ENCODE results near the gene PI4KA. TPM values are rescaled to one million over a fixed set of nuclear protein-coding genes. Genes with fewer than 3 reads are reported as not detected.

The PI4KA gene
- total and polyA plus RNA-seq, 2 experiments from 2014 or later: 17.1 to 38.1 TPM

DNA sequence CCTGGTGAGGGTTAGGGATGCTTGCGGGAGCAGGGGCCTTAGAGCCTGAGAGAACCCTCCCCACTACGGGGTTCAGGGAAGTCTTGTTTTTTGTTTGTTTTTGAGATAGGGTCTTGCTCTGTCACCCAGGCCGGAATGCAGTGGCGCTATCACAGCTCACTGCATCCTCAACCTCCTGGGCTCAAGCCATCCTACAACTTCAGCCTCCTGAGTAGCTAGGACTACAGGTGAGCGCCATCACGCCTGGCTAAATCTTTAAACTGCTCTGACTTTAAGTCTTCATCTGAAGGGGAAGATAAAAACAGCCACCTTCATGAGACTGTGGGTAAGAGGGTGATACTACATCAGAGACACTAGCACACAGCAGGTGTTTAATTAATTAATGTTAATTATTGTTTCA, 56.2 kb downstream of the PI4KA start:
- Mint-ChIP-seq H3K4me1 (no peaks in the 10 kb centered on the region), H3K9me3 (no peaks in the 10 kb centered on the region), H3K27me3 (ENCODE audit: insufficient read depth, low read depth, poor library complexity) (no peaks in the 10 kb centered on the region), H3K36me3 (ENCODE audit: low read depth) (peaks cover 24% of the 10 kb centered on the region), H3K27ac (no peak overlapping the region), H3K4me3 (no peak overlapping the region)
- no peaks in the 10 kb centered on the region for H3F3A ChIP-seq (replicated peaks; ENCODE audit: low read depth)
- H3K27me3 ChIP-seq (ENCODE audit: insufficient read depth): no peaks in the 10 kb centered on the region
- TF ChIP-seq ZNF114 (CRISPR knock-in tag; IDR thresholded peaks at IDR 0.05) (no peak), ZNF331 (CRISPR knock-in tag; IDR thresholded peaks at IDR 0.05; ENCODE audit: low read depth) (no peak), EZH2phosphoT487 (IDR thresholded peaks at IDR 0.05; ENCODE audit: unreplicated experiment) (no peak), POLR2AphosphoS5 (IDR thresholded peaks at IDR 0.05; ENCODE audit: low read depth) (no peak), JUNB (IDR thresholded peaks at IDR 0.05; ENCODE audit: unreplicated experiment) (no peak)
- TF ChIP-seq, protein P1, sequence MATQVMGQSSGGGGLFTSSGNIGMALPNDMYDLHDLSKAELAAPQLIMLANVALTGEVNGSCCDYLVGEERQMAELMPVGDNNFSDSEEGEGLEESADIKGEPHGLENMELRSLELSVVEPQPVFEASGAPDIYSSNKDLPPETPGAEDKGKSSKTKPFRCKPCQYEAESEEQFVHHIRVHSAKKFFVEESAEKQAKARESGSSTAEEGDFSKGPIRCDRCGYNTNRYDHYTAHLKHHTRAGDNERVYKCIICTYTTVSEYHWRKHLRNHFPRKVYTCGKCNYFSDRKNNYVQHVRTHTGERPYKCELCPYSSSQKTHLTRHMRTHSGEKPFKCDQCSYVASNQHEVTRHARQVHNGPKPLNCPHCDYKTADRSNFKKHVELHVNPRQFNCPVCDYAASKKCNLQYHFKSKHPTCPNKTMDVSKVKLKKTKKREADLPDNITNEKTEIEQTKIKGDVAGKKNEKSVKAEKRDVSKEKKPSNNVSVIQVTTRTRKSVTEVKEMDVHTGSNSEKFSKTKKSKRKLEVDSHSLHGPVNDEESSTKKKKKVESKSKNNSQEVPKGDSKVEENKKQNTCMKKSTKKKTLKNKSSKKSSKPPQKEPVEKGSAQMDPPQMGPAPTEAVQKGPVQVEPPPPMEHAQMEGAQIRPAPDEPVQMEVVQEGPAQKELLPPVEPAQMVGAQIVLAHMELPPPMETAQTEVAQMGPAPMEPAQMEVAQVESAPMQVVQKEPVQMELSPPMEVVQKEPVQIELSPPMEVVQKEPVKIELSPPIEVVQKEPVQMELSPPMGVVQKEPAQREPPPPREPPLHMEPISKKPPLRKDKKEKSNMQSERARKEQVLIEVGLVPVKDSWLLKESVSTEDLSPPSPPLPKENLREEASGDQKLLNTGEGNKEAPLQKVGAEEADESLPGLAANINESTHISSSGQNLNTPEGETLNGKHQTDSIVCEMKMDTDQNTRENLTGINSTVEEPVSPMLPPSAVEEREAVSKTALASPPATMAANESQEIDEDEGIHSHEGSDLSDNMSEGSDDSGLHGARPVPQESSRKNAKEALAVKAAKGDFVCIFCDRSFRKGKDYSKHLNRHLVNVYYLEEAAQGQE (IDR thresholded peaks at IDR 0.05; ENCODE audit: unreplicated experiment): no peak
- DNase-seq (ENCODE audit: low spot score) (no peak), ATAC-seq (no peak)
- no peaks in the 10 kb centered on the region for H3K79me2 ChIP-seq (replicated peaks; ENCODE audit: insufficient read depth)
- H3K9me2 ChIP-seq (ENCODE audit: insufficient read depth): no peaks in the 10 kb centered on the region
- H3K4me2 ChIP-seq: no peak overlapping the region
- H3K27ac ChIP-seq (ENCODE audit: low read depth): no peak overlapping the region
- H3K4me1 ChIP-seq (ENCODE audit: insufficient read depth): no peaks in the 10 kb centered on the region
- no peak overlapping the region for H3K4me3 ChIP-seq
- peaks cover 6% of the 10 kb centered on the region for H3K36me3 ChIP-seq (ENCODE audit: insufficient read depth)
- H2AFZ ChIP-seq: no peak overlapping the region
- H4K20me1 ChIP-seq (replicated peaks; ENCODE audit: insufficient read depth): 0 out of 2 replicates have a peak, but pooled peaks cover 6% of the 10 kb centered on the region

DNA sequence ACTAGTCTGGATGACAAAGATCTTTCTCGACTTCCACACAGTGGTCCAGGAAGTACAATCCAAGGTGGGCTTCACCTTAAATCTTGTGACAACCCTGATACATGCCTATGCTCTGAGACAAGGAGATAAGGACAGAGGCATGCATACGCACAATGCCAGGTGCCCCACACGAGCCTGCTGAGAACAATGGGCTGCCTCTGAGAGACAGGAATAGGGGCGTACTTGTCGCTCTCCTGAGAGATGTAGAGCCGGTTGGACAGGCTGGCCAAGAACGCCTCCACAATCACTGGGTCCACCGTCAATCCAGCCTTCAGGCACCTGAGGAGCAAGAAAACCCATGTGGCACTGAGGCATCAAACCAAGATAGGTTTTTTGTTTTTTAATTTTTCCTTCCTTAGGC, 59.2 kb downstream of the PI4KA start:
- Histone ChIP-seq H3F3A (replicated peaks; ENCODE audit: low read depth) (no peaks in the 10 kb centered on the region), H3K4me3 (no peak overlapping the region), H3K4me1 (ENCODE audit: insufficient read depth) (no peaks in the 10 kb centered on the region), H3K36me3 (ENCODE audit: insufficient read depth) (peaks cover 3% of the 10 kb centered on the region), H3K4me2 (no peak overlapping the region), H3K79me2 (replicated peaks; ENCODE audit: insufficient read depth) (no peaks in the 10 kb centered on the region), H3K27me3 (ENCODE audit: insufficient read depth) (no peaks in the 10 kb centered on the region), H3K9me2 (ENCODE audit: insufficient read depth) (no peaks in the 10 kb centered on the region), H3K27ac (ENCODE audit: low read depth) (no peak overlapping the region), H4K20me1 (replicated peaks; ENCODE audit: insufficient read depth) (0 out of 2 replicates have a peak, but pooled peaks cover 12% of the 10 kb centered on the region), H2AFZ (no peak overlapping the region)
- H3K27me3 Mint-ChIP-seq (ENCODE audit: insufficient read depth, low read depth, poor library complexity): no peaks in the 10 kb centered on the region
- H3K9me3 Mint-ChIP-seq: no peaks in the 10 kb centered on the region
- H3K27ac Mint-ChIP-seq: no peak overlapping the region
- ATAC-seq (peak; percentile 55), DNase-seq (ENCODE audit: low spot score) (no peak)
- H3K4me3 Mint-ChIP-seq: no peak overlapping the region
- H3K36me3 Mint-ChIP-seq (ENCODE audit: low read depth): peaks cover 12% of the 10 kb centered on the region
- H3K4me1 Mint-ChIP-seq: no peaks in the 10 kb centered on the region
- no peak for TF ChIP-seq JUNB (IDR thresholded peaks at IDR 0.05; ENCODE audit: unreplicated experiment)
- TF ChIP-seq, protein P1 (IDR thresholded peaks at IDR 0.05; ENCODE audit: unreplicated experiment): no peak
- TF ChIP-seq EZH2phosphoT487 (IDR thresholded peaks at IDR 0.05; ENCODE audit: unreplicated experiment): no peak
- TF ChIP-seq CREB1 (CRISPR knock-in tag; IDR thresholded peaks at IDR 0.05; ENCODE audit: low read depth): no peak
- TF ChIP-seq STAT1 (IDR thresholded peaks at IDR 0.05; ENCODE audit: unreplicated experiment): no peak
- no peak for TF ChIP-seq ETS1 (IDR thresholded peaks at IDR 0.05)
- no peak for TF ChIP-seq ZNF114 (CRISPR knock-in tag; IDR thresholded peaks at IDR 0.05)
- TF ChIP-seq ZNF331 (CRISPR knock-in tag; IDR thresholded peaks at IDR 0.05; ENCODE audit: low read depth): no peak
